Effector memory CD8-positive, alpha-beta T cell (primary cell): Measurements from ENCODE around the gene PHACTR3.

Experiments
- ATAC-seq: fragments of 150-1000 bp; cut with Tn5 transposase; replicated peaks from 2 replicates; pipeline ENCODE4 v1.10.0; 2021; ENCODE audit warnings: mild to moderate bottlenecking, moderate library complexity
- DNase-seq, 3 experiments: peaks; one replicate each; pipeline ENCODE4 v3.0.0; 2021
- H3K27ac Mint-ChIP-seq, 2 donors: one replicate each; pipeline ENCODE4 v1.8.0; 2022; ENCODE audit warnings: mild to moderate bottlenecking in 2 of 2, mixed read lengths in 2 of 2, moderate library complexity in 2 of 2
- H3K27me3 Mint-ChIP-seq, 2 donors: one replicate each; pipeline ENCODE4 v1.8.0; 2022; ENCODE audit warnings: mixed read lengths in 2 of 2
- H3K36me3 Mint-ChIP-seq: one replicate; pipeline ENCODE4 v1.8.0; 2022; ENCODE audit warnings: mild to moderate bottlenecking, moderate library complexity, mixed read lengths; ENCODE audit not compliant: insufficient read depth
- H3K4me1 Mint-ChIP-seq, 2 donors: one replicate each; pipeline ENCODE4 v1.8.0; 2022; ENCODE audit warnings: low read depth in 2 of 2, mixed read lengths in 2 of 2
- H3K4me3 Mint-ChIP-seq, 2 donors: one replicate each; pipeline ENCODE4 v1.8.0; 2022; ENCODE audit warnings: mild to moderate bottlenecking in 2 of 2, mixed read lengths in 2 of 2, moderate library complexity in 2 of 2
- H3K9me3 Mint-ChIP-seq, 2 donors: one replicate each; pipeline ENCODE4 v1.8.0; 2022; ENCODE audit warnings: mixed read lengths in 2 of 2

PHACTR3 gene

GRCh38 chr20:59662161-59662560 lies 57.8 kb downstream of the PHACTR3 start:
- DNase-seq (no peak), ATAC-seq (no peak)
- Mint-ChIP-seq H3K4me1 (no peaks in the 10 kb centered on the region), H3K27ac (no peak overlapping the region), H3K4me3 (no peak overlapping the region), H3K9me3 (peaks cover 3 to 16% of the 10 kb centered on the region in 2 donors), H3K27me3 (peaks cover 35 to 52% of the 10 kb centered on the region in 2 donors), H3K36me3 (no peaks in the 10 kb centered on the region)

GRCh38 chr20:59662856-59663512 lies 58.6 kb downstream of the PHACTR3 start:
- DNase-seq (no peak), ATAC-seq (no peak)
- no peak overlapping the region for H3K27ac Mint-ChIP-seq
- H3K9me3 Mint-ChIP-seq = peaks cover 2 to 10% of the 10 kb centered on the region in 2 donors
- peaks cover 35 to 52% of the 10 kb centered on the region in 2 donors for H3K27me3 Mint-ChIP-seq
- no peaks in the 10 kb centered on the region for H3K36me3 Mint-ChIP-seq
- H3K4me3 Mint-ChIP-seq = no peak overlapping the region
- no peaks in the 10 kb centered on the region for H3K4me1 Mint-ChIP-seq

- no peak for ATAC-seq
- no peak overlapping the region for H3K4me3 Mint-ChIP-seq
- H3K36me3 Mint-ChIP-seq = no peaks in the 10 kb centered on the region
- no peak for DNase-seq
- H3K4me1 Mint-ChIP-seq = no peaks in the 10 kb centered on the region
- H3K27ac Mint-ChIP-seq = no peak overlapping the region
- H3K9me3 Mint-ChIP-seq = peaks cover 2 to 6% of the 10 kb centered on the region in 2 donors
- peaks cover 35 to 52% of the 10 kb centered on the region in 2 donors for H3K27me3 Mint-ChIP-seq
These were observed 59.2 kb downstream of the PHACTR3 start for GRCh38 chr20:59663513-59664060.

DNA sequence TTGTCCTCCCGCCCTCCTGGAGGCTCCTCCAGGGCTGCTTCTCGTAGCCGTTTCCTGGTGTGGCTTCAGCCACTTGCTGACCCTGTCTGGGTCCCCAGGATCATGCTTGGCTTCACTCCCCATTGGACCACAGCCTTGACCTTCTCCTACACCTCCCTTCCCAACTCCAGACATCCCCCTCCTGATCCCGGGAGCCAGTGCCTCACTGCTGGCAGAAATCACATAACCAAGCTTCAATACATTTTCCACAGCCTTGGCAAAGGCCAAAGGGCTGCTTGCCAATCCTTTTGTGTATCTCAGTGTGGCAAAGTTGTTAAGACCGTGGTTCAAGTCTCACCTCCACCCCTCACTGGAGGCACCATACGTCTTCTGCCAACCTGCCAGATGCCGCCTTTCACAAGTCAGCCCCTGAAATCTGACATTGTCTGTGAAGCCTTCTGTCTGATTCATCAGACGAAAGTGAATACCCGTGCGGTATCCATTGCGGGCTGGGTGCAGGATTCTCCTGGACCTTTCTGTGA lies 60.1 kb downstream of the PHACTR3 start:
- Mint-ChIP-seq H3K36me3 (no peaks in the 10 kb centered on the region), H3K4me1 (no peaks in the 10 kb centered on the region), H3K9me3 (peaks cover 0 to 2% of the 10 kb centered on the region in 2 donors), H3K4me3 (no peak overlapping the region), H3K27ac (no peak overlapping the region), H3K27me3 (peaks cover 35 to 54% of the 10 kb centered on the region in 2 donors)
- DNase-seq (no peak), ATAC-seq (no peak)

DNA sequence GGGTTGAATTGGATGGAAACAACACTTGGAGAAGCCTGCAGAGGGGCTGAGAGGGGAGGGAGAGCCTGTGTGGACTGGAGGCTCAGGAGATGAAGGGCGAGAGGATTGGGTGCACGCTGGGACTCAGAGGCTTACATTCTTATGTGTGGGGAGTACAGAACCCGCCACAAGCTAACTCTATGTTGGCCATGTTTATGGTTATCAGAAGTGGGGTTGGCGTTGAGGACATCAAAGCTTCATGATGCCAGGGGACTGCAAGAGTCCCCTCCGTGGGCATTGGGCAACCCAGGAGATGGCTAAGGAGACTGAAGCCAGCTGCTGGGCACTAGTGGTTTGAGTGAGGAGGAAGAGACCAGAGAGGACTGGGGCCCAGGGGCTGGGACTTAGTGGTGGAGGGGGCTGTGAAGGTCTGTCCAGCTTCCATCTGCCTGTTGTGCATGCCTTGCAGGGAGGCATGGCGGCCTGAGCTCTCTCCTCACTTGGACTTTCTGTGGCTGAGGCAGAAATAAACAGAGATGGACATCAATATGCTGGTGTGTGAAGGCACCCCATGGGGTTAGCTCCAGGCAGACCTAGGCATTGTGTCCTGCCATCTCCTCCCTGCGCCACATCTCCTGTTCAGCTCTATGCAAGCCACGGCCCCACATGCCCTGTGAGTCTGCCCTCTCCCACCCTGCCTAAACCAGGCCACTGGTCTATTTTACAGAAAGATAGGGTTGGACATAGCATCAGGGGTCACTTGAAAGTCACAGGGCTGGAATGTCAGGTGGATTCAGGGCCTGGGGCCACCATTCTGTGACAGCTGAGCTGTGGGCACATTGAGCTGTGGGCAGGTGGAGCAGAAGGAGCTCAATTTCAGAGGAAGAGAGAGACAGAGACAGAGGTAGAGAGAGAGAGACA lies 61.6 kb downstream of the PHACTR3 start:
- no peak for ATAC-seq
- H3K27ac Mint-ChIP-seq = no peak overlapping the region
- H3K27me3 Mint-ChIP-seq = peaks cover 33 to 61% of the 10 kb centered on the region in 2 donors
- no peaks in the 10 kb centered on the region for H3K36me3 Mint-ChIP-seq
- no peaks in the 10 kb centered on the region for H3K9me3 Mint-ChIP-seq
- H3K4me1 Mint-ChIP-seq = no peaks in the 10 kb centered on the region
- DNase-seq = no peak
- no peak overlapping the region for H3K4me3 Mint-ChIP-seq

GRCh38 chr20:59666586-59666985 lies 62.2 kb downstream of the PHACTR3 start:
- Mint-ChIP-seq H3K27me3 (peaks cover 34 to 58% of the 10 kb centered on the region in 2 donors), H3K27ac (no peak overlapping the region), H3K36me3 (no peaks in the 10 kb centered on the region), H3K4me3 (no peak overlapping the region), H3K4me1 (no peaks in the 10 kb centered on the region), H3K9me3 (no peaks in the 10 kb centered on the region)
- no peak for ATAC-seq
- DNase-seq = no peak

DNA sequence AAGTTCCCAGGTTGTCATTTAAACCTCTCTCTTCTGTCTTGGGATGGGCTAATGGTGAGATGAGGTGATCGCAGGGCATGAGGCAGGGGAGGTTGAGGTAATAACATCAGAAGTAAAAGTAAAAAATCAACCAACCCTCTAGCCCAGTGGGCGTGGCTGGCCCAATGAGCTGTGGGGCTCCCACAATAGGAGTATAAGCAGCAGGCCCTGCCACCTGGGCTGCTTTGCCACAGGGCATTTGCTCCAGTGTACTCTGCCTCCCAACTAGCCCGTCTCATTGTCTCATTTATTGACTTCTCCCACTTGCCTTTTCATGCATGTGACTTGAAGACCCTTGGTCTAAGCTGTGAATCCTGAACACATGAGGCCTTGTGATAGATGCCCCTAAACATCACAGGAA lies 62.8 kb downstream of the PHACTR3 start:
- Mint-ChIP-seq H3K4me1 (no peaks in the 10 kb centered on the region), H3K27ac (no peak overlapping the region), H3K27me3 (peaks cover 30 to 53% of the 10 kb centered on the region in 2 donors), H3K9me3 (no peaks in the 10 kb centered on the region), H3K4me3 (no peak overlapping the region), H3K36me3 (no peaks in the 10 kb centered on the region)
- no peak for ATAC-seq
- no peak for DNase-seq

- no peaks in the 10 kb centered on the region for H3K4me1 Mint-ChIP-seq
- DNase-seq (no peak), ATAC-seq (no peak)
- H3K27ac Mint-ChIP-seq = no peak overlapping the region
- no peaks in the 10 kb centered on the region for H3K36me3 Mint-ChIP-seq
- no peaks in the 10 kb centered on the region for H3K9me3 Mint-ChIP-seq
- H3K4me3 Mint-ChIP-seq = no peak overlapping the region
- peaks cover 29 to 53% of the 10 kb centered on the region in 2 donors for H3K27me3 Mint-ChIP-seq
These were observed 63.7 kb downstream of the PHACTR3 start for GRCh38 chr20:59667981-59668515.

DNA sequence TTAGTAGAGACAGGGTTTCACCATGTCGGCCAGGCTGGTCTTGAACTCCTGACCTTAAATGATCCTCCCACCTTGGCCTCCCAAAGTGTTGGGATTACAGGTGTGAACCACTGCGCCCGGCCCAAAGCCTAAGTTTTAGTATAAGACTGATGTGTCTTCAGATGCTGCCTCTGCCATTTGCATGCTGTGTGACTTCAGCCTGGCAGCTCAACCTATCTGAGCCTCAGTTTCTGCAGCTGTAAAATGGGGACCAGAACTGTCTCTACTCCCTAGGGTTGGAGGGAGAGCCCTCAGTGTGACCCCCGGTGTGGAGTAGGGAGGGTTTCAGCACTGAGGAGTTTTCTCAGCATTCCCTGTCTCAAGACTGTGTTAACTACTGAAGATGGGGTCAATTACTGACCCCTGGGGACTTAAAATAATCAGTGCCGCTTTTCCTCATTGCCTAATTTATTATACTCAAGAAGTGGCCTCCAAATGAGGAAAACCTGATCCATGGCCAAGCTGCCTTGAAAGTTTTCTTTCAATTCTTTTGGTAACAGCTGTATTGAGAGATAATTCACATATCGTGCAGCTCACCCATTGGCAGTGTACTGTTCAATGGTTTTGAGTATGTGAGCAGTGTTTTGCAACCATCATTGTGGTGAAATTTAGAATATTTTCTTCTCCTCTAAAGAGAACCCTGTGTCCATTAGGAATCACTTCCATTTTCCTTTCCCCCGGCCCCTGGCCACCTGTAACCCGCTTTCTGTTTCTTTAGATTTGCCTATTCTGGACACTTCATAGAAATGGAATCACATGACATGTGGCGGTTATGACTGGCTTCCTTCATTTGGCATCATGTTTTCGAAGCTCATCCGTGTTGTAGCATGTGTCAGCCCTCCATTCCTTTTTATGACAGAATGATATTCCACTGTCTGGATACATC lies 64.8 kb downstream of the PHACTR3 start:
- Mint-ChIP-seq H3K27me3 (peaks cover 35 to 60% of the 10 kb centered on the region in 2 donors), H3K27ac (no peak overlapping the region), H3K4me1 (no peaks in the 10 kb centered on the region), H3K36me3 (no peaks in the 10 kb centered on the region), H3K9me3 (no peaks in the 10 kb centered on the region), H3K4me3 (no peak overlapping the region)
- ATAC-seq (no peak), DNase-seq (no peak)

- Mint-ChIP-seq H3K9me3 (no peaks in the 10 kb centered on the region), H3K27me3 (peaks cover 28 to 60% of the 10 kb centered on the region in 2 donors), H3K4me3 (no peak overlapping the region), H3K27ac (no peak overlapping the region), H3K4me1 (no peaks in the 10 kb centered on the region), H3K36me3 (no peaks in the 10 kb centered on the region)
- ATAC-seq = no peak
- DNase-seq = no peak
These were observed 66.6 kb downstream of the PHACTR3 start for GRCh38 chr20:59670786-59671492.

DNA sequence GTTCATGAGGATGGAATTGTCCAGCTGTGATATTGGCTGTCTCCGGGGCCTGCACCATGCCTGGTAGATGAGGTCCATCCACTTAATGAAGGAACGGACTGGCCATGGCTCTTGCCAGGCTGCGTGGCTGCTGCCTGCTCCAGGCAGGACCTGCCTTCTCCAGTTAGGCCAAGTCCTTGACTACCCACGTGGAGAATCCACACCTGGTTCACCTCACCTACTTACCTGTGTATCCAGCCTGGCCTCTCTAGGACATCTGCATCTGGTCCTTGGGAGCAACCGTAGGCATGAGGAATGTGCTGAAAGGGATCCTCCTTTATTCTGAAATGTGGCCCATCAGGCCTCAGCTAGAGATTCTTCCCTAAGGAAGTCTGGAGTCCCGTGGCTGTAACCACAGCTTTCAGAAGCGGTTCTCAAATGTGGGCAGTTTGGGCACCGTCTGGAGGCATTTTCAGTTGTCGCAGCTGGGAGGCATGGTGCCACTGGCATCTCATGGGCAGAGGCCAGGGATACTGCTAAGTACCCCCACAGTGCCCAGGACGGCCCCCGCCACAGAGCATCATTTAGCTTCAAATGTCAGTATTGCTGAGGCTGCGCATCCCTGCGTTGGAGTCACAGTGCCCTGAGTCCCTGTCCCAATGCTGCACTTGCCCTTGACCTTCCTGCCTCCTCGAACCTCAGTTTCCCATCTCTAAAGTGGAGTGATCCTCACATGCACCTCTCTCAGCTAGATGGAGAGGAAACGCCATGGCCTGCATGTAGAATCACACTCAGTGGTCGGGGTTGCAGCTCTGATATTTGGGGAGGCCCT lies 67.5 kb downstream of the PHACTR3 start:
- Mint-ChIP-seq H3K4me3 (no peak overlapping the region), H3K9me3 (no peaks in the 10 kb centered on the region), H3K4me1 (no peaks in the 10 kb centered on the region), H3K27ac (no peak overlapping the region), H3K36me3 (no peaks in the 10 kb centered on the region), H3K27me3 (peaks cover 29 to 67% of the 10 kb centered on the region in 2 donors)
- ATAC-seq = no peak
- DNase-seq = no peak
